H9 (cell line): ENCODE data around the gene CLPTM1L. TPM values are rescaled to one million over a fixed set of nuclear protein-coding genes. Genes with fewer than 3 reads are reported as not detected.

ENCODE experiments used
- DNase-seq: peaks from one replicate; pipeline ENCODE4 v3.0.0-alpha.2; 2017
- H2AFZ ChIP-seq: one replicate; pipeline ENCODE4 v1.6.1; 2013; ENCODE audit warnings: mild to moderate bottlenecking, low read length, control low read depth, moderate library complexity
- H2AK5ac ChIP-seq: 2 replicates; pipeline ENCODE4 v1.6.1; 2013; ENCODE audit warnings: low read length, control low read depth, mixed read lengths; ENCODE audit not compliant: insufficient read length
- H2BK120ac ChIP-seq: one replicate; pipeline ENCODE4 v1.6.1; 2013; ENCODE audit warnings: low read depth, mild to moderate bottlenecking, low read length, control low read depth, inconsistent platforms; ENCODE audit not compliant: poor library complexity, severe bottlenecking
- H2BK12ac ChIP-seq: 2 replicates; pipeline ENCODE4 v1.6.1; 2013; ENCODE audit warnings: low read length, control low read depth, mixed read lengths, low read depth; ENCODE audit not compliant: insufficient read length
- H2BK15ac ChIP-seq: 2 replicates; pipeline ENCODE4 v1.6.1; 2013; ENCODE audit warnings: low read depth, low read length, control low read depth
- H2BK20ac ChIP-seq: one replicate; pipeline ENCODE4 v1.6.1; 2013; ENCODE audit warnings: low read depth, mild to moderate bottlenecking, low read length, control low read depth, inconsistent platforms; ENCODE audit not compliant: poor library complexity, severe bottlenecking
- H2BK5ac ChIP-seq: 2 replicates; pipeline ENCODE4 v1.6.1; 2013; ENCODE audit warnings: low read length, control low read depth, mixed read lengths; ENCODE audit not compliant: insufficient read length
- H3K14ac ChIP-seq: 2 replicates; pipeline ENCODE4 v1.6.1; 2013; ENCODE audit warnings: low read length, control low read depth; ENCODE audit not compliant: insufficient read depth
- H3K18ac ChIP-seq: 2 replicates; pipeline ENCODE4 v1.6.1; 2013; ENCODE audit warnings: low read depth, mild to moderate bottlenecking, mixed read lengths, low read length, control low read depth; ENCODE audit not compliant: insufficient read length
- H3K23ac ChIP-seq: 2 replicates; pipeline ENCODE4 v1.6.1; 2013; ENCODE audit warnings: low read length, control low read depth, mixed read lengths, low read depth; ENCODE audit not compliant: insufficient read length
- H3K23me2 ChIP-seq: 2 replicates; pipeline ENCODE4 v1.6.1; 2013; ENCODE audit warnings: low read depth, mild to moderate bottlenecking, mixed read lengths, low read length, control low read depth; ENCODE audit not compliant: insufficient read length, poor library complexity, severe bottlenecking
- H3K27ac ChIP-seq: 2 replicates; pipeline ENCODE4 v1.5.1; 2013; ENCODE audit warnings: low read length, control low read depth, mixed read lengths, low read depth; ENCODE audit not compliant: insufficient read length
- H3K27me3 ChIP-seq: 2 replicates; pipeline ENCODE4 v1.6.1; 2013; ENCODE audit warnings: low read length, control low read depth, inconsistent platforms; ENCODE audit not compliant: insufficient read depth
- H3K4ac ChIP-seq: 2 replicates; pipeline ENCODE4 v1.6.1; 2013; ENCODE audit warnings: low read depth, mild to moderate bottlenecking, control low read depth, inconsistent platforms, low read length, moderate library complexity
- H3K4me1 ChIP-seq: 2 replicates; pipeline ENCODE4 v1.6.1; 2013; ENCODE audit warnings: low read length, control low read depth, inconsistent platforms; ENCODE audit not compliant: insufficient read depth
- H3K4me2 ChIP-seq: 2 replicates; pipeline ENCODE4 v1.6.1; 2013; ENCODE audit warnings: low read length, control low read depth, mixed read lengths; ENCODE audit not compliant: insufficient read length, insufficient read depth
- H3K56ac ChIP-seq: 2 replicates; pipeline ENCODE4 v1.6.1; 2013; ENCODE audit warnings: low read depth, mild to moderate bottlenecking, mixed read lengths, low read length, control low read depth; ENCODE audit not compliant: insufficient read length
- H3K79me1 ChIP-seq: 2 replicates; pipeline ENCODE4 v1.6.1; 2013; ENCODE audit warnings: low read depth, mild to moderate bottlenecking, moderate library complexity, low read length, control low read depth, inconsistent platforms; ENCODE audit not compliant: insufficient read depth, poor library complexity, severe bottlenecking
- H3K79me2 ChIP-seq: 2 replicates; pipeline ENCODE4 v1.6.1; 2013; ENCODE audit warnings: low read length, control low read depth, inconsistent platforms; ENCODE audit not compliant: insufficient read depth
- H3K9ac ChIP-seq: 2 replicates; pipeline ENCODE4 v1.6.1; 2013; ENCODE audit warnings: low read length, control low read depth, mixed read lengths; ENCODE audit not compliant: insufficient read length; ENCODE audit errors: extremely low read depth
- H3K9me3 ChIP-seq: one replicate; pipeline ENCODE4 v1.6.1; 2013; ENCODE audit warnings: low read depth, low read length, inconsistent platforms; ENCODE audit not compliant: control insufficient read depth
- H3T11ph ChIP-seq: one replicate; pipeline ENCODE4 v1.6.1; 2013; ENCODE audit warnings: mild to moderate bottlenecking, low read length, control low read depth, inconsistent platforms
- H4K20me1 ChIP-seq: one replicate; pipeline ENCODE4 v1.6.1; 2013; ENCODE audit not compliant: control insufficient read depth, insufficient read length, insufficient read depth
- H4K5ac ChIP-seq: 2 replicates; pipeline ENCODE4 v1.6.1; 2013; ENCODE audit warnings: low read depth, mild to moderate bottlenecking, mixed read lengths, low read length, control low read depth; ENCODE audit not compliant: insufficient read length
- H4K8ac ChIP-seq: replicated peaks from 2 replicates; pipeline ENCODE4 v1.6.1; 2013; ENCODE audit warnings: low read length, control low read depth, mixed read lengths, low read depth; ENCODE audit not compliant: insufficient read length
- H4K91ac ChIP-seq: 2 replicates; pipeline ENCODE4 v1.6.1; 2013; ENCODE audit warnings: low read depth, mild to moderate bottlenecking, moderate library complexity, mixed read lengths, low read length, control low read depth; ENCODE audit not compliant: insufficient read length
- H3K27ac Mint-ChIP-seq, 3 experiments: 2 replicates in 2 of 3; 3 replicates in 1 of 3; pipeline ENCODE4 v1.8.0; 2020 to 2021; ENCODE audit warnings: mixed read lengths in 3 of 3, mild to moderate bottlenecking in 1 of 3, moderate library complexity in 1 of 3
- H3K27me3 Mint-ChIP-seq: 2 replicates; pipeline ENCODE4 v1.8.0; 2021; ENCODE audit warnings: low read depth, mild to moderate bottlenecking, moderate library complexity, mixed read lengths
- H3K36me3 Mint-ChIP-seq, 3 experiments: 2 replicates in 2 of 3; 3 replicates in 1 of 3; pipeline ENCODE4 v1.8.0; 2020 to 2021; ENCODE audit warnings: low read depth in 3 of 3, mixed read lengths in 3 of 3; ENCODE audit not compliant: insufficient read depth in 1 of 3
- H3K4me1 Mint-ChIP-seq, 2 experiments: 2 replicates each; pipeline ENCODE4 v1.8.0; 2020; ENCODE audit warnings: mixed read lengths in 2 of 2
- H3K4me3 Mint-ChIP-seq, 2 experiments: 2 replicates in 1 of 2; 3 replicates in 1 of 2; pipeline ENCODE4 v1.8.0; 2020 to 2021; ENCODE audit warnings: mild to moderate bottlenecking in 2 of 2, mixed read lengths in 2 of 2, moderate library complexity in 1 of 2
- H3K9me3 Mint-ChIP-seq, 2 experiments: 2 replicates in 1 of 2; 3 replicates in 1 of 2; pipeline ENCODE4 v1.8.0; 2020; ENCODE audit warnings: mild to moderate bottlenecking in 2 of 2, mixed read lengths in 2 of 2, moderate library complexity in 1 of 2
- WGBS: extraction: QIAGEN DNeasy Blood & Tissue Kit; methylation state at CpG from one replicate; pipeline ENCODE4 v1.1.7; 2013; ENCODE audit warnings: missing lambda C conversion rate, low lambda C conversion rate, mixed read lengths; ENCODE audit not compliant: insufficient read length; ENCODE audit errors: extremely low coverage; 5-methylcytosine and 5-hydroxymethylcytosine counted together
- total RNA-seq: library from RNA; stranded (reverse); gene quantifications from 2 replicates; pipeline ENCODE4 v1.2.1, GENCODE V29; 2021
- TF ChIP-seq, protein P1 (sequence below): fragments of 200-600 bp; sonication (generic); conservative IDR thresholded peaks from 3 replicates; pipeline ENCODE4 v1.8.0; 2021; ENCODE audit warnings: antibody characterized with exemption, mild to moderate bottlenecking

The CLPTM1L gene
- total RNA-seq, 1 experiment from 2014 or later, result 108 TPM

DNA sequence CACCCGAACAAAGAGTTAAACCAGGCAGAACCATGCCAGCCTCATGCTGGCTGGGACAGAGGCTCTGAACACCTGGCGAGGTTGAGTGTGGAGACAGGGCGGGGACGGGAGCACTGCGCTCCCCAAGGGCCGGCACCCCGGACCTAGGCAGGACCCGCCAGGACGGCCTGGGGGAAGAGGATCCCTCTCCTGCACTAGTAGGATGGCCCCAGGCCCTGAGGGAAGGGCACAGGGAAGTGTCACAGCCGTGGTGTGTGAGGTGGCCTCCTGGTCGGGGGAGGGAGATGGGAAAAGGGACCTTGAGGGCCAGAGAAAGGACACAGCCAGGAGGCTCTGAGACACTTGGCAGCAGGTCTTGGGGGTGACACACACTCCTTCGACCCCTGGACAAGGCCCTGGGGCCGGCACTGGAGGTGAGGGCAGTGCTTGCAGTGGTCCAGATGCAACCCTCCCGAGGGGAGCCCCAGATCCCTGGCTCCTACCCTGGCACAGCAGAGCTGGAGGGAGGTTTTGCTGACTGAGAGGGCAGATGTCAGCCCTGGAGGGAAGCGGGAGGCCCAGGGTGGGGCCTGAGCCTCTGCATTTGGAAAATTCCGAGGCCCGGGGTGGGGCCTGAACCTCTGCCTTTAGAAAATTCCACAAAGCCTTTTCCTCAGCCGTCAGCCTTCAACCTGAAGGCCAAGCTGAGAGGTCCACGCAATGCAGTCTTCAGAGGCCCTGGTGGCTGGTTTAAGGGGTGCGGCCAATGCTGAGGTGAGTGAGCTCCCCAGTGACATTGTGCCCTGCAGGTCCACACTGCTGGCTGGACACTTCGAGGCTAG lies 25.3 kb downstream of the CLPTM1L start:
- WGBS, result no CpG with 5 or more reads among the region's 21 CpGs
- Histone ChIP-seq H2BK120ac (no peak overlapping the region), H3K4ac (no peak overlapping the region), H4K91ac (no peak overlapping the region), H4K20me1 (no peaks in the 10 kb centered on the region), H2BK15ac (no peak overlapping the region), H4K8ac (no peak overlapping the region), H3K27ac (no peak overlapping the region), H2AK5ac (no peak overlapping the region), H3K14ac (no peak overlapping the region), H3K23me2 (no peaks in the 10 kb centered on the region), H2BK20ac (no peak overlapping the region), H2BK12ac (no peak overlapping the region), H3K27me3 (no peaks in the 10 kb centered on the region), H3K79me1 (no peaks in the 10 kb centered on the region), H3K4me2 (no peak overlapping the region), H4K5ac (no peak overlapping the region), H3K23ac (no peak overlapping the region), H2AFZ (no peak overlapping the region), H3K9ac (no peak overlapping the region), H3K18ac (no peak overlapping the region), H3T11ph (no peak overlapping the region), H3K56ac (no peak overlapping the region), H2BK5ac (no peak overlapping the region), H3K9me3 (no peaks in the 10 kb centered on the region), H3K79me2 (no peaks in the 10 kb centered on the region), H3K4me1 (peaks cover 2% of the 10 kb centered on the region; the same call in 1 of the 2 replicates)
- Mint-ChIP-seq H3K9me3 (no peaks in the 10 kb centered on the region), H3K27ac (no peak overlapping the region), H3K36me3 (peaks cover 24 to 68% (median 59%) of the 10 kb centered on the region in 3 experiments; a peak in 6 of 7 replicates), H3K27me3 (no peaks in the 10 kb centered on the region), H3K4me3 (no peak overlapping the region), H3K4me1 (peaks cover 21 to 26% of the 10 kb centered on the region in 2 experiments)
- DNase-seq, result peak; percentile 21
- TF ChIP-seq, protein P1, sequence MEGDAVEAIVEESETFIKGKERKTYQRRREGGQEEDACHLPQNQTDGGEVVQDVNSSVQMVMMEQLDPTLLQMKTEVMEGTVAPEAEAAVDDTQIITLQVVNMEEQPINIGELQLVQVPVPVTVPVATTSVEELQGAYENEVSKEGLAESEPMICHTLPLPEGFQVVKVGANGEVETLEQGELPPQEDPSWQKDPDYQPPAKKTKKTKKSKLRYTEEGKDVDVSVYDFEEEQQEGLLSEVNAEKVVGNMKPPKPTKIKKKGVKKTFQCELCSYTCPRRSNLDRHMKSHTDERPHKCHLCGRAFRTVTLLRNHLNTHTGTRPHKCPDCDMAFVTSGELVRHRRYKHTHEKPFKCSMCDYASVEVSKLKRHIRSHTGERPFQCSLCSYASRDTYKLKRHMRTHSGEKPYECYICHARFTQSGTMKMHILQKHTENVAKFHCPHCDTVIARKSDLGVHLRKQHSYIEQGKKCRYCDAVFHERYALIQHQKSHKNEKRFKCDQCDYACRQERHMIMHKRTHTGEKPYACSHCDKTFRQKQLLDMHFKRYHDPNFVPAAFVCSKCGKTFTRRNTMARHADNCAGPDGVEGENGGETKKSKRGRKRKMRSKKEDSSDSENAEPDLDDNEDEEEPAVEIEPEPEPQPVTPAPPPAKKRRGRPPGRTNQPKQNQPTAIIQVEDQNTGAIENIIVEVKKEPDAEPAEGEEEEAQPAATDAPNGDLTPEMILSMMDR, result peak; percentile 21; the same call in 1 of the 3 replicates
